Effector memory CD8-positive, alpha-beta T cell (primary cell): ENCODE measurements around the gene OR52B2.
A peak's percentile ranks its signal among the peaks of the same experiment; 100 is the strongest.
"Not testable (repeated sequence)": the region's sequence is repeated elsewhere in the genome, so short reads cannot be mapped to it uniquely, and the experiment has no call there.

ENCODE experiments used
- ATAC-seq: fragments of 150-1000 bp; cut with Tn5 transposase; replicated peaks from 2 replicates; pipeline ENCODE4 v1.10.0; 2021; ENCODE audit warnings: mild to moderate bottlenecking, moderate library complexity
- DNase-seq, 3 experiments: peaks; one replicate each; pipeline ENCODE4 v3.0.0; 2021
- H3K27ac Mint-ChIP-seq, 2 donors: one replicate each; pipeline ENCODE4 v1.8.0; 2022; ENCODE audit warnings: mild to moderate bottlenecking in 2 of 2, mixed read lengths in 2 of 2, moderate library complexity in 2 of 2
- H3K27me3 Mint-ChIP-seq, 2 donors: one replicate each; pipeline ENCODE4 v1.8.0; 2022; ENCODE audit warnings: mixed read lengths in 2 of 2
- H3K36me3 Mint-ChIP-seq: one replicate; pipeline ENCODE4 v1.8.0; 2022; ENCODE audit warnings: mild to moderate bottlenecking, moderate library complexity, mixed read lengths; ENCODE audit not compliant: insufficient read depth
- H3K4me1 Mint-ChIP-seq, 2 donors: one replicate each; pipeline ENCODE4 v1.8.0; 2022; ENCODE audit warnings: low read depth in 2 of 2, mixed read lengths in 2 of 2
- H3K4me3 Mint-ChIP-seq, 2 donors: one replicate each; pipeline ENCODE4 v1.8.0; 2022; ENCODE audit warnings: mild to moderate bottlenecking in 2 of 2, mixed read lengths in 2 of 2, moderate library complexity in 2 of 2
- H3K9me3 Mint-ChIP-seq, 2 donors: one replicate each; pipeline ENCODE4 v1.8.0; 2022; ENCODE audit warnings: mixed read lengths in 2 of 2

Gene OR52B2

GRCh38 chr11:6200975-6201374 is 30.8 kb upstream of the OR52B2 start:
- Mint-ChIP-seq H3K4me1 (peaks cover 57 to 64% of the 10 kb centered on the region in 2 donors), H3K36me3 (peaks cover 10% of the 10 kb centered on the region), H3K4me3 (peak overlapping the region; percentile 54 to 75), H3K27me3 (no peaks in the 10 kb centered on the region), H3K9me3 (peaks cover 0 to 3% of the 10 kb centered on the region in 2 donors), H3K27ac (peak overlapping the region; percentile 86 to 98)
- peak; percentile 28 to 30 (median 28) for DNase-seq
- peak; percentile 72 for ATAC-seq

DNA sequence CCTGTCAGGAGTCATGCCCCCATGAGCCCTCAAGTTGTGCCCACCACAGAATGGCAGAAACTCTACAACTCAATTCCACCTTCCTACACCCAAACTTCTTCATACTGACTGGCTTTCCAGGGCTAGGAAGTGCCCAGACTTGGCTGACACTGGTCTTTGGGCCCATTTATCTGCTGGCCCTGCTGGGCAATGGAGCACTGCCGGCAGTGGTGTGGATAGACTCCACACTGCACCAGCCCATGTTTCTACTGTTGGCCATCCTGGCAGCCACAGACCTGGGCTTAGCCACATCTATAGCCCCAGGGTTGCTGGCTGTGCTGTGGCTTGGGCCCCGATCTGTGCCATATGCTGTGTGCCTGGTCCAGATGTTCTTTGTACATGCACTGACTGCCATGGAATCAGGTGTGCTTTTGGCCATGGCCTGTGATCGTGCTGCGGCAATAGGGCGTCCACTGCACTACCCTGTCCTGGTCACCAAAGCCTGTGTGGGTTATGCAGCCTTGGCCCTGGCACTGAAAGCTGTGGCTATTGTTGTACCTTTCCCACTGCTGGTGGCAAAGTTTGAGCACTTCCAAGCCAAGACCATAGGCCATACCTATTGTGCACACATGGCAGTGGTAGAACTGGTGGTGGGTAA is 29.2 kb upstream of the OR52B2 start, which contains the start of gene OR52W1:
OR52W1 (plus strand) TSS at position 51 of the 637 bp plus-strand sequence; CDS start at position 51, 0 bp downstream.
- no peak for DNase-seq
- Mint-ChIP-seq H3K27me3 (no peaks in the 10 kb centered on the region), H3K4me1 (peaks cover 50 to 63% of the 10 kb centered on the region in 2 donors), H3K4me3 (peak within 1 kb of the TSS in 1 of 2 donors; percentile 28), H3K36me3 (peaks cover 6% of the 10 kb centered on the region), H3K27ac (peak within 1 kb of the TSS; percentile 86 to 98), H3K9me3 (peaks cover 0 to 3% of the 10 kb centered on the region in 2 donors)
- no peak for ATAC-seq

GRCh38 chr11:6197466-6198200 is 27.5 kb upstream of the OR52B2 start:
- Mint-ChIP-seq H3K4me3 (peak overlapping the region; percentile 18 to 28), H3K36me3 (peaks cover 6% of the 10 kb centered on the region), H3K9me3 (peaks cover 0 to 3% of the 10 kb centered on the region in 2 donors), H3K27ac (peak overlapping the region; percentile 55 to 61), H3K4me1 (peaks cover 37 to 47% of the 10 kb centered on the region in 2 donors), H3K27me3 (no peaks in the 10 kb centered on the region)
- DNase-seq (no peak), ATAC-seq (no peak)

DNA sequence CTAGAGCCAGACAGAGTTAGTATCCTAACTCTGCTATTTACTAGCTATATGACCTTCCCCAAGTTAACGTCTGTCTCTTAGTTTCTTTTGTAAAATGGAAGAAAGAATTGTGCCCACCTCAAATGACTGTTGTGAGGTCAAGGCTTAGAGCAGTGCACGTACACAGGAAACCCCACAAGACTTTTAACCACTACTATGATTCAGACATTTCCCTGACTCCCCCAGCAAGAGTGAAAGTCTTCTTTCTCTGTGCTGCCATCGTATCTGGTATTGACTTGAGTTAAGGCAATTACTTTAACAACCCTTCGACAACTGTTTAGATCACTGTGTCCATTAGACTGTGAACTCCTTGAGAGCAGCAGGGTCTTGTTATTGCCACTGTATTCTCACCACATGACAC is 26.3 kb upstream of the OR52B2 start:
- ATAC-seq (peak; percentile 69), DNase-seq (peak in 1 of 3 experiments; percentile 18)
- Mint-ChIP-seq H3K27me3 (no peaks in the 10 kb centered on the region), H3K9me3 (peaks cover 0 to 3% of the 10 kb centered on the region in 2 donors), H3K36me3 (peaks cover 6% of the 10 kb centered on the region), H3K4me3 (peak overlapping the region; percentile 7 to 29), H3K27ac (peak overlapping the region; percentile 55 to 61), H3K4me1 (peaks cover 30 to 37% of the 10 kb centered on the region in 2 donors)

GRCh38 chr11:6194065-6194581 is 24.0 kb upstream of the OR52B2 start:
- H3K4me3 Mint-ChIP-seq = no peak overlapping the region
- no peaks in the 10 kb centered on the region for H3K9me3 Mint-ChIP-seq
- H3K36me3 Mint-ChIP-seq = no peaks in the 10 kb centered on the region
- ATAC-seq (no peak), DNase-seq (no peak)
- H3K27me3 Mint-ChIP-seq = no peaks in the 10 kb centered on the region
- no peak overlapping the region for H3K27ac Mint-ChIP-seq
- peaks cover 14 to 20% of the 10 kb centered on the region in 2 donors for H3K4me1 Mint-ChIP-seq

DNA sequence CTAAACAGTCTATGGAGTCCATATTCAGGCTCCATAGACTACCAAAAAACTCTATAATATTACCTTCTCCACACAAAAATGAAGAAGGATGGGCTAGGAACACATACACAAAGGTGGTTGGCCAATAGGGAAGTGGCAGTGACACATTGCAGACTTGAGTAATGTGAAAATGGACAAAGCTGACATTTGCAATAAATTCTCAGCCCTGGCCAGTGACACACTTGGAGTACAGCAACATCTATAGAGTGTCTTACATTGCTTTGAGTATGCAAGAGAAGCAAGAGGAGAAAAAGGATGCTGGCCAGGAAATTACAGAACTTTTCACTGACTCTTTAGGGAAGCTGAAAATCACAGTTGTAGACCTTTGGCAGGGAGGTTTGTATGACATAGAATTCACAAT is 21.6 kb upstream of the OR52B2 start:
- Mint-ChIP-seq H3K27me3 (no peaks in the 10 kb centered on the region), H3K36me3 (no peaks in the 10 kb centered on the region), H3K4me1 (peaks cover 8 to 9% of the 10 kb centered on the region in 2 donors), H3K4me3 (no peak overlapping the region), H3K9me3 (no peaks in the 10 kb centered on the region), H3K27ac (no peak overlapping the region)
- no peak for DNase-seq
- ATAC-seq = no peak

DNA sequence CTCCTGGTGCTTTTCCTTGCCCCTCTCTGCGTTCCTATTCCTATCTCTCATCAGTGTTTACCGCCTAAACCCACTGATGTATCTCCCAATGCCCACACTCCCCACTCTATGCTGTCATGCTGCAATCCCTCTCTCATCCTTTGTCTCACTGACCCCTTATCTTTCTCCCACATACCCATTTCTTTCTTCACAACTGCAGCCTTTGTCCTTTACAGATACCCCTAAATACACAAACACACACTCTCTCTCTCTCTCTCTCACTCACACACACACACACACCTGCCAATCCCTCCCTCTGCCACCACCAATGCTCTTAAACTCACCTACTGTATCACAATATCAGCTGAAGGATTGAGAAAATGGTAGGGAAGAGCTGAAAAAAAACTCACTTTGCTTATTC is 5.3 kb upstream of the OR52B2 start:
- no peaks in the 10 kb centered on the region for H3K36me3 Mint-ChIP-seq
- H3K27ac Mint-ChIP-seq = peak overlapping the region in 1 of 2 donors; percentile 69
- DNase-seq = no peak
- H3K4me3 Mint-ChIP-seq = no peak overlapping the region
- peaks cover 10 to 13% of the 10 kb centered on the region in 2 donors for H3K4me1 Mint-ChIP-seq
- no peak for ATAC-seq
- no peaks in the 10 kb centered on the region for H3K9me3 Mint-ChIP-seq
- peaks cover 7% of the 10 kb centered on the region in 2 donors for H3K27me3 Mint-ChIP-seq

GRCh38 chr11:6156628-6157359 is 13.3 kb downstream of the OR52B2 start:
- Mint-ChIP-seq H3K4me1 (no peaks in the 10 kb centered on the region), H3K27ac (no peak overlapping the region), H3K36me3 (no peaks in the 10 kb centered on the region), H3K27me3 (peaks cover 0 to 6% of the 10 kb centered on the region in 2 donors), H3K9me3 (no peaks in the 10 kb centered on the region), H3K4me3 (no peak overlapping the region)
- ATAC-seq (no peak), DNase-seq (no peak)

DNA sequence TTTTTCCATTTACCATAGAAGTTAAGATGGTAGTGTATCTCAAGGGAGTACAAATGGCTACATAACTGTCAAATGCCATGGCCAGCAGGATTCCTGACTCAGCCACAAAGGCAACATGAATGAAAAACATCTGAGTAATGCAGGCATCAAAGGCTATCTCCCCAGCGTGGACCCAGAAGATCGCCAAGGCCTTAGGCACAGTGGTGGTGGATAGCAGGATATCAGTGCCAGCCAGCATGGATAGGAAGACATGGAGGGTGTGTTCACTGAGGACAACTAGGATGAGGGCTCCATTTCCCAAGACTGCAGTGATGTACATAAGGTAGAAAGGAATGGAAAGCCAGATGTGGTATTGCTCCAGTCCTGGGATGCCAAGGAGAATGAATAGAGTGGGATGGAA is 18.0 kb downstream of the OR52B2 start:
- Mint-ChIP-seq H3K27me3 (peaks cover 0 to 6% of the 10 kb centered on the region in 2 donors), H3K36me3 (no peaks in the 10 kb centered on the region), H3K4me1 (no peaks in the 10 kb centered on the region), H3K9me3 (no peaks in the 10 kb centered on the region), H3K27ac (no peak overlapping the region), H3K4me3 (no peak overlapping the region)
- no peak for ATAC-seq
- no peak for DNase-seq

- Mint-ChIP-seq H3K4me1 (no peaks in the 10 kb centered on the region), H3K27ac (peak overlapping the region in 1 of 2 donors; percentile 15), H3K4me3 (no peak overlapping the region), H3K27me3 (peaks cover 0 to 6% of the 10 kb centered on the region in 2 donors), H3K9me3 (no peaks in the 10 kb centered on the region), H3K36me3 (no peaks in the 10 kb centered on the region)
- DNase-seq (no peak), ATAC-seq (no peak)
Measured at GRCh38 chr11:6151117-6151516, 19.0 kb downstream of the OR52B2 start.

DNA sequence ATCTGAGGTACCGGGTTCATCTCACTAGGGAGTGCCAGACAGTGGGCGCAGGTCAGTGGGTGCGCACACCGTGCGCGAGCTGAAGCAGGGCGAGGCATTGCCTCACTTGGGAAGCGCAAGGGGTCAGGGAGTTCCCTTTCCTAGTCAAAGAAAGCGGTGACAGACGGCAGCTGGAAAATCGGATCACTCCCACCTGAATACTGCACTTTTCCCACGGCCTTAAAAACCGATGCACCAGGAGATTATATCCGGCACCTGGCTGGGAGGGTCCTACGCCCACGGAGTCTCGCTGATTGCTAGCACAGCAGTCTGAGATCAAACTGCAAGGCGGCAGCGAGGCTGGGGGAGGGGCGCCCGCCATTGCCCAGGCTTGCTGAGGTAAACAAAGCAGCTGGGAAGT is 26.4 kb downstream of the OR52B2 start:
- H3K4me1 Mint-ChIP-seq, ATAC-seq, H3K27ac Mint-ChIP-seq, H3K9me3 Mint-ChIP-seq, H3K36me3 Mint-ChIP-seq, DNase-seq, H3K4me3 Mint-ChIP-seq: not testable (repeated sequence)
- H3K27me3 Mint-ChIP-seq = peaks cover 24 to 33% of the 10 kb centered on the region in 2 donors

GRCh38 chr11:6142936-6143335 is 27.2 kb downstream of the OR52B2 start:
- ATAC-seq (no peak), DNase-seq (no peak)
- no peaks in the 10 kb centered on the region for H3K36me3 Mint-ChIP-seq
- H3K27me3 Mint-ChIP-seq = peaks cover 32 to 41% of the 10 kb centered on the region in 2 donors
- no peaks in the 10 kb centered on the region for H3K4me1 Mint-ChIP-seq
- no peaks in the 10 kb centered on the region for H3K9me3 Mint-ChIP-seq
- H3K27ac Mint-ChIP-seq = no peak overlapping the region
- no peak overlapping the region for H3K4me3 Mint-ChIP-seq

DNA sequence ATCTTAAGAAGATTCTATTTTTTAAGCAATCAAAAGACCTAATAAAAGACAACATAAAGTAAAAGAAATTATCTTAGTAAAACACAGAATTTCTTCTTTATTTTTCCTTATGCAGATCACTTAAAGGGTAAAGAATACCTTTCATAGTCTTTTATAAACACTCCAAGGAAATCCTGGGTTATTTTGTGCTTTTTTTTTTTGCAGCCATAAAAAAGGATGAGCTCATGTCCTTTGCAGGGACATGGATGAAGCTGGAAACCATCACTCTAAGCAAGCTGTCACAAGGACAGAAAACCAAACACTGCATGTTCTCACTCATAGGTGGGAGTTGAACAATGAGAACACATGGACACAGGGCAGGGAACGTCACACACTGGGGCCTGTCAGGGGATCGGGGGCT is 34.2 kb downstream of the OR52B2 start:
- not testable (repeated sequence) for H3K4me1 Mint-ChIP-seq

More for the DNA sequence above, 34.2 kb downstream of the OR52B2 start:
- H3K4me3 Mint-ChIP-seq, ATAC-seq, H3K27ac Mint-ChIP-seq, DNase-seq, H3K9me3 Mint-ChIP-seq, H3K36me3 Mint-ChIP-seq: not testable (repeated sequence)
- H3K27me3 Mint-ChIP-seq = peaks cover 25 to 31% of the 10 kb centered on the region in 2 donors
